ENCODE results near the gene MAN2A2. TPM values are rescaled to one million over a fixed set of nuclear protein-coding genes. Genes with fewer than 3 reads are reported as not detected.

MAN2A2 gene
- total and polyA plus RNA-seq, 9 of the 15 experiments (the other 6 are each of a cell fraction or from before 2014, with no cell fraction given): 7.3 to 151 (median 43.4) TPM

- no peak for TF ChIP-seq CEBPB (tag; IDR thresholded peaks at IDR 0.05)
- no peak for TF ChIP-seq CTBP1 (IDR thresholded peaks at IDR 0.05; ENCODE audit: borderline replicate concordance)
- no peak for TF ChIP-seq TCFL5 (CRISPR knock-in tag; conservative IDR thresholded peaks at IDR 0.05)
- no peak for TF ChIP-seq ZBTB17 (CRISPR knock-in tag; IDR thresholded peaks at IDR 0.05)
- no peak for TF ChIP-seq CLOCK (CRISPR knock-in tag; IDR thresholded peaks at IDR 0.05; ENCODE audit: borderline replicate concordance)
- TF ChIP-seq NR2C1 (IDR thresholded peaks at IDR 0.05): no peak
- TF ChIP-seq NR2C1 (tag; IDR thresholded peaks at IDR 0.05): no peak
- TF ChIP-seq ZNF282 (CRISPR knock-in tag; IDR thresholded peaks at IDR 0.05): no peak
- peak; percentile 72; the same call in 1 of the 2 replicates for TF ChIP-seq SPI1 (IDR thresholded peaks at IDR 0.05; ENCODE audit: borderline replicate concordance, low read depth, low read length)
- TF ChIP-seq MYC (IDR thresholded peaks at IDR 0.05; ENCODE audit: low read depth, low read length): no peak
- no peak for TF ChIP-seq MYC (CRISPR knock-in tag; IDR thresholded peaks at IDR 0.05; ENCODE audit: borderline replicate concordance, low read depth)
- TF ChIP-seq SLC30A9 (CRISPR knock-in tag; IDR thresholded peaks at IDR 0.05): no peak
- TF ChIP-seq YY1 (IDR thresholded peaks at IDR 0.05; ENCODE audit: borderline replicate concordance in 1 of 3, control insufficient read depth in 1 of 3, extremely low read depth in 1 of 3, insufficient read depth in 3 of 3, insufficient read length in 1 of 3, insufficient replicate concordance in 2 of 3, low read depth in 1 of 3, low read length in 2 of 3): peak in 1 of 3 experiments; percentile 33
- no peak for TF ChIP-seq POLR2G (IDR thresholded peaks at IDR 0.05; ENCODE audit: low read depth, low read length)
- no peak for TF ChIP-seq KLF10 (CRISPR knock-in tag; IDR thresholded peaks at IDR 0.05)
- TF ChIP-seq SAFB2 (IDR thresholded peaks at IDR 0.05; ENCODE audit: borderline replicate concordance, low read depth, low read length, severe bottlenecking): no peak
- no peak for TF ChIP-seq ZFPM2 (CRISPR knock-in tag; IDR thresholded peaks at IDR 0.05)
- TF ChIP-seq RBBP5 (IDR thresholded peaks at IDR 0.05; ENCODE audit: borderline replicate concordance, insufficient read depth, low read length, poor library complexity, severe bottlenecking): peak; percentile 8
- no peak for TF ChIP-seq RBM17 (IDR thresholded peaks at IDR 0.05; ENCODE audit: borderline replicate concordance, low read depth, low read length)
- no peak for TF ChIP-seq EHMT2 (IDR thresholded peaks at IDR 0.05)
- TF ChIP-seq SMAD3 (CRISPR knock-in tag; conservative IDR thresholded peaks at IDR 0.05): no peak
- TF ChIP-seq MTA3 (IDR thresholded peaks at IDR 0.05; ENCODE audit: borderline replicate concordance): no peak
- no peak for TF ChIP-seq ZNF12 (CRISPR knock-in tag; IDR thresholded peaks at IDR 0.05)
- no peak for TF ChIP-seq HLTF (IDR thresholded peaks at IDR 0.05)
- peak; percentile 20; the same call in 1 of the 2 replicates for TF ChIP-seq EP300 (IDR thresholded peaks at IDR 0.05; ENCODE audit: low read length)
- TF ChIP-seq HNRNPL (IDR thresholded peaks at IDR 0.05; ENCODE audit: low read depth, low read length): no peak
- no peak for TF ChIP-seq NCOA4 (IDR thresholded peaks at IDR 0.05; ENCODE audit: partially characterized antibody)
- no peak for TF ChIP-seq PCBP2 (IDR thresholded peaks at IDR 0.05; ENCODE audit: low read depth, low read length, poor library complexity, severe bottlenecking)
Measured at GRCh38 chr15:90872486-90873184, 30.5 kb upstream of the MAN2A2 start (continued).
